ENCODE data around the gene MAST3.
"Not testable (repeated sequence)": the region's sequence is repeated elsewhere in the genome, so short reads cannot be mapped to it uniquely, and the experiment has no call there.

MAST3 gene

DNA sequence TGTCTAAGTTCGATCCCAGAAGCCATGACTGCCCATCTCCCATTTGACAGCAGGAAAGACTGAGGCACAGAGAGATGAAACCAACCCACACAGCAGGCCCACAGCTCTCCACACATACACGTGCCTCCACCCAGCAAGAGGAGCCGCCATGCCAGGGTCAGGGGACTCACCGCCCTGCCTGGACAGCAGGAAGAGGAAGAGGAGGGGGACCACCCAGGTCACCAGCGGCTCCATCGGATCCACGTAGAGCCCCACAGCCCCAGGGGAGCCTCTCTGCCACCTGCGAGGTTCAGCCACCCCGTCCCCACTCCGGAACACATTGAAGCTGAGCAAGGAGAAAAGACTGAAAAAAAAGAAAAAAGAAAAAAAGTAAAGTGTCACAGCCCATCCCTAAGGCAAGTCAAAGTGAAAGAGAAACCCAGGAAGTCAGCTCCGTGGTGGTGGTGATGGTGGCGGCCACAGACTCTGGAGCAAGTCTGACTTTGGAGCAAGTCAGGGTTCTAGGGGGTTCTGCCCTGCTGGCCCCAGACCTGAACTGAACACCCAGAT is 10.9 kb upstream of the MAST3 start, which contains the start of gene IL12RB1:
Gene IL12RB1 (minus strand): TSS at position 345 of the 549 bp plus-strand sequence. CDS start 111 bp downstream, at position 234.
- DNase-seq (ENCODE audit: low read depth in 2 of 2): peak; percentile 42 to 48

DNA sequence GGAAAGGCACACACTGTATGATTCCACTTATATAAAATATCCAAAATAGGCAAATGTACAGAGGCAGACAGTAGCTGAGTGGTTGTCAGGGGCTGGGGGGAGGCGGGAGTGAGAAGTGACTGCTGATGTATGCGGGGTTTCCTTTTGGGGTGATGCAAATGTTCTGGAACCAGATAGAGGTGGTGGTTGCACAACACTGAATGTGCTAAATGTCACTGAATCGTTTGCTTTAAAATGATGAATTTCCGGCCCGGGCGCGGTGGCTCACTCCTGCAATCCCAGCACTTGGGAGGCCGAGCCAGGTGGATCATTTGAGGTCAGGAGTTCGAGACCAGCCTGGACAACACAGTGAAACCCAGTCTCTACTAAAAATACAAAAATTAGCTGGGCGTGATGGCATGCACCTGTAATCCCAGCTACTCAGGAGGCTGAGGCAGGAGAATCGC is 8.5 kb upstream of the MAST3 start:
- peak; percentile 62 for DNase-seq (ENCODE audit: low read depth in 2 of 2)

DNA sequence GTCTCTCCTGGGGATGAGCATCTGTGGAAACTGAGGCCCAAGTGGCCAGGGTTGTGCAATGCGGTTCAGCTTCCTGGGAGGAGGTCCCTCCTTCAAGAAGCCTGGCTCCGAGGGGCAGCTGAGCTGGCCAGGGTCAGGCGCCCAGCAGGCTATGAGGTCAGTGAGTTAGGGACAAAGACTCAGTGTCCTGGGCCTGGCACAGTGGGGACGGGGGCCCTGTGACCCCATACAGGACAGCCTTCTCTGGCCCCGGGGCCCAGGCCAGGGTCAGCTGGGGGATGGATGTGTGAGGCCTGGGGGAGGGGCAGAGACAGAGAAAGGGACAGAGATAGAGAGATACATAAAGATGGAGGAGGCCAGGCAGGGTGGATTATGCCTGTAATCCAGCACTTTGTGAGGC is 7.9 kb upstream of the MAST3 start:
- no peak for DNase-seq (ENCODE audit: low read depth in 2 of 2)

DNA sequence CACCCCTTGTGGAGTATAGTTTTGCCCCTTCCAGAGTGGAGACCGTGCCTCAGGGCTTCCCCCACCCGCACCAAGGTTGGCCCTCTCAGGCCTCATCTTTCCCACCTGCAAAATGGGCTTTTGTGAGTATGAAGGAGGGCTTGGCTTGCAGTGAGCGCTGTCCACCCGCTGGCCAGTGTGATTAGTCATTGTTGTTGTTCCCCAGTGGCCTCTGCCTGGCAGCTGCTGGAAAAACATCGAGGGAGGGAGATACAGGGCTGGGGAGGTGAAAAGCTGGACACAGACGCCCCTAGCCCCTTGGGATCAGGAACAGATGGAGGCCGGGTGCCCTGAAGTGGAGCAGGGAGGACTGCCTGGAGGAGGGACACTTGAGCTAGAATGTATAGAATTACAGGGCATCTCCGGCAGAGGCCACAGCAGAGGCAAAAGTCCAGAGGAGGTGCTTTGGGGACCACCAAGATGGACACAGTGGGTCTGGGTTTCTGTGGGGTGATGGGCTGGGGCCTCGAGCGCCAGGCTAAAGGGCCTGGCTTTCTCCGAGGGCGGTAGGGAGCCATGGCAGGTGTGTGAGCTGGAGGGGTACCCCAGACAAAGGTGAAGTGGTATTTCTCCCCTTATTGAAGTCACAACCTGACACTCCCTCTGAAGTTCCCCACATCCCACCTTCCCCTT is 6.9 kb upstream of the MAST3 start:
- no peak for DNase-seq (ENCODE audit: low read depth in 2 of 2)

DNA sequence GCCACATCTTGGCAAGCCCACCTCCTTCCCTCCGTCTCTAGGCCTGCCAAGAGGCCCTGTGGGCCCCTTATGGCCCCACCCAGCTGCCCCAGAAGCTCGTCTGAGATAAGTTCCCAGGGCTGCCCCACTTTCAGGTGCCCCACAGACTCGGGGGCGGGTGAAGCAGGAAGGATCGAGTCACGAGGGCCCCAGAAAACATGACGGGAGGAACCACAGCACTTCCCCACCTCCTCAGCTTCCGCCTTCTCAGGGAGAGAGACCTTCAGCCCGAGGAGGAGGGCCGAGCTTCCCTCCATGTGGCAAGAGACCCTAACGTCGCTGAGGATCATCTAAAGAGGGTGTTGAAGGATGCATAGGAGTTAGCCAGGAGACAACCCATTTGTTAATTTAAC is 6.4 kb upstream of the MAST3 start:
- peak; percentile 83 to 86 for DNase-seq (ENCODE audit: low read depth in 2 of 2)

DNA sequence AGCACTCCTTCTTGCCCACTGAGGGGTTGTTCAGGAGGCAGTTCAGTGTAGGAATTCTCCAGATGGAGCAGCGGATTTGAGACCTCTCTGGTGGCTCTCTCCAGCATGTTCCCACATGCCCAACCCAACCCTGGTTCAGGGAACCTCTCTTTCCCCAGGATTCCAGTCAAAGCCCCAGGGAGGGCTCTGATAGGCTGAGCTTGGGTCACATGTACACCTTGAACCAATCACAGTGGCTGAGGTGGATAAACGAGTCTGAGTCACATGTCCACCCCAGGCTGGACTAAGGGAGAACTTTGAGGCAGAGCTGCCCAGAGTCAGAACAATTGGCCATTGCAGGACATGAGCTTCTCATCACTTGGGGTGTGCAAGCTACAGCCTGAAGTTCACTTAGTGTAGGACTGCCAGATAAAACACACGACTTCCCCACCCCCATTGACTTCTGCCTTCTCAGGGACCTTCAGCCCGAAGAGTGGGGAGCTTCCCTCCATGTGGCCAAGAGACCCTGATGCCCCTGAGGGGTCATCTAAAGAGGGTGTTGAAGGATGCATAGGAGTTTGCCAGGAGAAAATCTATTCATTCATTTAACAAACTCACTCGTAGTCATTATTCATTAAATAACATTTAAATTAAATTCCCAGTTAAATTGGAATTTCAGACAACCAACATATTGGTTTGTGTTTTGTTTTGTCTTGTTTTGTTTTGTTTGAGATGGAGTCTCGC is 4.0 kb upstream of the MAST3 start:
- DNase-seq (ENCODE audit: low read depth in 2 of 2): no peak

DNA sequence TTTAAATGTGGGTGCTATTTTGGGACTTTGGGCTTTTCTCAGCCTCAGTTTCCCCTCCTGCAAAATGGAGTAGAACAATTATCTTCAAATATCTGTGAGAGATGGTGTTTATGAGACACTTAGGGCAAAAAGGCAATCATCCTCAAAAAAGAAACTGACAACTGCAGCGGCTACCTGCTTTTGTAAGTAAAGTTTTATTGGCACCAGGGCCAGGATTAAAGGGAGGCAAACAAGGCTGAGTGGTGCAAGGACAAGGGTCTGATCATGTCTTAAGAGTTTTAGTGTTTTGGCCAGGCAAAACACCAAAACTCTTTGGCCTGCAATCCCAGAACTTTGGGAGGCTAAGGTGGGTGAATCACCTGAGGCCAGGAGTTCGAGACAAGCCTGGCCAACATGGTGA is 1.3 kb upstream of the MAST3 start:
- no peak for DNase-seq (ENCODE audit: low read depth in 2 of 2)

DNA sequence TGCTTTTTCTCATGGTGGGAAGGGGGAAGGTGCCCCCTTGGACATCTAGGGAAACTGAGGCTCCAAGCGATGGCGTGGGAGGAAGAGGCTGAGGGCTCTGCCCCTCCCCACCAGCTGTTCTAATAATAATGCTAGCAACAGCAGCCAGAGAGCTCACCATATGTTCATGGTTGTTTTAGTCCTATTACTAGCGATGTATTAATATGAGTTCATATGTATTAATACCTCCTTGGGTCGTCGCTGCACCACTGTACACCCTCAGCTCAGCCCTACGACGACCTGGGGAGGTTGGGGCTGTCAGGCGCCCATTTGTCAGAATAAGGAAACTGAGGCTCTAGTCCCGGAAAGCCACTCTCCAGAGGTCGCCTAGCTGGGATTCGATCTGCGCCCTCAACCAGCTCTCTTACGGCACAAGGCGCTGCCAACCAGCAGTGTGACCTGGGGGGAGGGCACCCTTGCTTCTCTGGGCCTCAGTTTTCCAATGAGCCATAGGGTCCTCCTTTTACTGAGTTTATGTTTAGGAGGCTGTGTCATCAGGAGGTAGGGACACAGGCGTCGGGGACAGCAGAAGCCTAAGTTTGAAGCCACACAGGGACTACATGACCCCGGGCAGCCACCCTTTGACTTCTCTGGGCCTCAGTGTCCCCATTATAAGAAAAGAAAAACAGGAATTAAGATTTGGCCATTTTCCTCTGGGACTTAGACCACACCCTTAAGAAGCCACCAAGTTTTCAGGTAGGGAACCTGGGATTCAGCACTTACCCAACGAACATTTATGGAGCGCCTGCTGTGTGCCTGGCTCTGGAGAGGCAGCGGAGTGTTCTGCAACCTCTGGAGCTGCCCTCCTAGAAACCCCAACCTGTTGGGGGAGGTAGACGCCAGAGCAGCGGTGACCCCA is 664 bp downstream of the MAST3 start:
- DNase-seq (ENCODE audit: low read depth in 2 of 2): no peak

DNA sequence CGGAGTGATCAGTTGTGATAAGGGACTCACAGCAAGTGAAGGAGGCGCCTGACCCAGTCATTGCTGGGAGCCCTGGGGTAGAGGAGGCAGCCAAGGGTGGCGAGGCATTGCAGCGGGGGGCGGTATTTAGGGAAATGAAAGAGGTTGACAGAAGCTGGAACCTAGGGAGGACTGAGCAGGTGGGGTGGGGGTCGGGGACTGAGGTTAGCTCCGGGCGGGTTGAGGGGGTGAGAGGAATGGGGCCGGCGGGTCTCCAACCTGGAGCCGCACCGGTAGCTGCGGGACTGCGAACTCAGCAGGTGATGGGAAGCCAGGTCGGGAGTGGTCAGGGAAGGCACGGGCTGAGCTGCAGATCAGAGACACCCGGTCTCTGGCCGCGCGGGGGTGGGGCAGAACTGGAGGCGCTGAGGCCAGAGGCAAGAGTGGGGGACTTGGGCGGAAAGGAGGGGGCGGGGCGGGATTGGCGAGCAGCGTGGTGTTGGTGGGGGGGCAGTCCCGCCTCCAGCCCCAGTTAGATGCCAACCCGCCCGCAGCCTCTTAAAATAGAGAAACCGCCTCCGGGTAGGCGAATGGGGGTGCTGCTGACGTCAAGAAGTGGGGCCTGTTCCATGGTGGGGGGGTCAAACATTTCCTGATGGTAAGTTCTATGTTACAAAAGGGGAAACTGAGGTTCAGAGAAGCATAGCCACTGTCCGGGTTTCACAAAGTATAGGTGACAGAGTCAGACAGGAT is 1.5 kb downstream of the MAST3 start:
- peak in 1 of 2 donors; percentile 28 for DNase-seq (ENCODE audit: low read depth in 2 of 2)

DNA sequence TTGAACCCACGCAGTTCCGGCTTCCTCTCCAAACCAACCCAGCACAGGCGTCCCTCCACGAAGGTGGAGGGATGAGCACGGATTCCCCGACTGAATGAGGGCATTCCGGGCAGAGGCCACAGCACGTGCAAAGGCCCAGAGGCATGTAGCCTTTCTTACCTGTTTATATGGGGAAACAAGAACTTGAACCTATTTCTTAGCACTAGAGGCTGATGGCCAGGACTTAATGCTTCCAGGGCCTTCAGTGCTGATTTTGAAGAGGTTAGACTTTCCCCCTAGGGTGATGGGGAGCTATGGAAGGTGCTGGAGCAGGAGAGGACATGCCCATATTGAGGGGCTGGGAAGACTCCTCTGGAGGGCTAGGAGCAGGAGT is 2.0 kb downstream of the MAST3 start:
- no peak for DNase-seq (ENCODE audit: low read depth in 2 of 2)

DNA sequence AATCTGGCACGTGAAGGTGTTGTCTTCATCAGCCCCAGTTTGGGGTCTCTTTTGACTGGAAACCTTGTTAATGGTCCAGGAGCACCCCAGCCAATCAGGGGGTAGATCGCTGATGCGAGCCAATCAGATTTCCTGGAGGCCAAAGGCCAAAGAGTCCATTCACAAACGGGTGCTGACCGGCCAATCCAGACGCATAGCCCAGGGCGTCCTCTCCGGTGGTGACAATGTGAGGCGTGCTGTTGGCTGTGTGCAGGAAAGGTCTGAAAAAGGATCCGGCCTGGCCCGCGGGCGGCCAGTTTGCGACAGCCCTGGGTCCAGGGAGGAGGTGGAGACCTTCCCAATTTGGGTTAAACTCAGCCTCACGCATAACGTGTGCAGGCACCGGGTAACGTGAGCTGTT is 3.1 kb downstream of the MAST3 start:
- no peak for DNase-seq (ENCODE audit: low read depth in 2 of 2)

DNA sequence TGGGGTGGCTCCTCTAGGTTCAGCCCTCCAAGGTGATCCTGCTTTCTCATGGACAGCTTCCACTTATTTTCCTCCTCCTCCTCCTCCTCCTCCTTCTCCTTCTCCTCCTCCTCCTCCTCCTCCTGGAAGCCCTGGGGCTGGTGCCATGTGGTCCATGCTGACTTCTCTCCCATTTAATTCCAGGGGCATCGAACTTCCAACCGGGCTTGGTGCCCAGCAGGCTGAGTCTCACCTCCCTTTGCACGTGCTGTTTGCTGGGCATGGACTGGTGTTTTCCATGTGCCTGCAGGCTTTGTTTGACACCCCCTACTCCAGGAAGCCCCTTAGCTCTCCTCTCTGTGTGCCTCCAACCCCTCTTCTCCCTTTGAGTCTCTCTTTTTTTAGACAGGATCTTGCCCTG is 3.7 kb downstream of the MAST3 start:
- DNase-seq (ENCODE audit: low read depth in 2 of 2): no peak

DNA sequence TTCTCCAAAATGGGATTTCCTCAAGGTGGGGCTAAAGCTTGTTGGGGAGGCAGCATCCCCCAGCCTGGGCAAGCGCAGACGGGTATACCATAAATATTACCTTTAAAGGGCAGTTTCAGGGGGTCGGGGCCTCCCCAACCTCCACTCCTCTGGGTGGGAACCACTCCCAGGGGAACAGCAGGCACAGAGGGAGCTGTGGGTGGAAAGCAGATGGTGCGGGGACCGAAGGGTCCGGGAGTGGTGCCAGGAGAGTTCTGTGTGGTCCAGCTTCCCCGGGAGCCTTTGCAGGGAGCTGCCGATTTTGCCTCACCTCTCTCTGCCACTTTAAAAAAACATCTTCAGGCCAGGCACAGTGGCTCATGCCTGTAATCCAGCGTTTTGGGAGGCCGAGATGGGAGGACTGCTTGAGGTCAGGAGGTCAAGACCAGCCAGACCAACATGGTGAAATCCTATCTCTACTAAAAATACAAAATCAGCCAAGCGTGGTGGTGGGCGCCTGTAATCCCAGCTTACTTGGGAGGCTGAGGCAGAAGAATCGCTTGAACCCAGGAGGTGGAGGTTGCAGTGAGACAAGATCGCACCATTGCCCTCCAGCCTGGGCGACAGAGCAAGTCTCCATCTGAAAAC is 5.5 kb downstream of the MAST3 start:
- no peak for DNase-seq (ENCODE audit: low read depth in 2 of 2)

DNA sequence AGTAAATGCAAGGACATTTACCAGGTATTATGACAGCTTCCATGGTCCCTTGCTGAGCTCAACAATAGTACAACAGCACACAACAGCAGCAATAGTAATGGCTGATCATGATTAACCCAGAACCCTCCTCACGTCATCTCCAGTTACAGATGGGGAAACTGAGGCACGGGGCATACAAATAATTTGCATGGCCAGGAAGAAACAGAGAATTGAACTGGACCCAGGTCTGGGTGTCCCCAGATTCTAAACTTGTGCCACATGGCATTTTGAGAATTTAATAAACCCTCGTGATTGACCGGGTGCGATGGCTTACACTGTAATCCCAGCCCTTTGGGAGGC is 7.2 kb downstream of the MAST3 start:
- DNase-seq (ENCODE audit: low read depth in 2 of 2): no peak

DNA sequence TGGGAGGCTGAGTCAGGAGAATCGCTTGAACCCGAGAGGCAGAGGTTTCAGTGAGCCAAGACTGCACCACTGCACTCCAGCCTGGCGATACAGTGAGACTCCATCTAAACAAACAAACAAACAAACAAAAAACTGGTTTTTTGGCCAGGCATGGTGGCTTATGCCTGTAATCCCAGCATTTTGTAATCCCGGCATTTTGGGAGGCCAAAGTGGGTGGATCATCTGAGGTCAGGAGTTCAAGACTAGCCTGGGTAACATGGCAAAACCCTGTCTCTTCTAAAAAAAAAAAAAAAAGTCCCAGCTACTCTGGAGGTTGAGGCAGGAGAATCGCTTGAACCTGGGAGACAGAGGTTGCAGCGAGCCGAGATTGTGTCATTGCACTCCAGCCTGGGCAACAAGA is 7.7 kb downstream of the MAST3 start:
- not testable (repeated sequence) for DNase-seq (ENCODE audit: low read depth in 2 of 2)

DNA sequence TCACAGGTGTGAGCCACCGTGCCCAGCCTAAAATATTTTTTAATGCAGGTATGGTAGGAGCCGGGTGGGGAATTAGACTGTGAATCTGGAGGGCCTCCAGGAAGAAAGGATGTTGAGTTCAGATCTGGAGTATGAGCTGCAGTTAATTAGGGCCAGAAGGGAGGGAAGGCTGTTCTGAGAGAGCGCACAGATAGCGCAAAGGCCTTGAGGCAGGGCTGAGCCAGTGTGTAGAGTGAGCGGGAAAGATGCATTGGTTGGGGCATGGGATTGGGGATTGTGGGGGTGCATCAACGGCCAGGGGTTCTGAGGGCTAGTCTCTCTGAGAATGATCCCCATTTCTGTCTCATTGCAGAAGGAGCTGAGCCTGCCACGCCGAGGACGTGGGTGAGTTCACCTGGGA is 9.7 kb downstream of the MAST3 start:
- DNase-seq (ENCODE audit: low read depth in 2 of 2): no peak

DNA sequence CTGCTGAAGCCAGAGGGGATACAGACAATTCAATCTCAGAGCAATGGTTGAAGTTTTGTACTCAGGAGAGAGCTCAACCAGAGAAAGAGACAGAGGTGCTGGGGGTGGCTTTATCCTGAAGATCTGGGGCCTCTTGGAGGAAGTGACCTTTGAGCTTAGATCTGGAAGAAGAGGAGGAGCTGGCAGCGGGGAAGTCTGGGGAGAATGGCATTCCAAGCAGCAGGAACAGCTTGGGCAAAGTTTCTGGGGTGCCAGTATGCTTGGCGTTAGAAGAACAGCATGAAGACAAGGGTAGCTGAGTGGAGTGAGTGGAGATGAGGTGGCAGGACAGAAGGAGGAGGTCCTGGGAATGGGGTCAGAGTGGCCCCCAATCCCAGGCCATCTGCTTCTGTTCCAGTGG is 11.3 kb downstream of the MAST3 start:
- no peak for DNase-seq (ENCODE audit: low read depth in 2 of 2)

DNA sequence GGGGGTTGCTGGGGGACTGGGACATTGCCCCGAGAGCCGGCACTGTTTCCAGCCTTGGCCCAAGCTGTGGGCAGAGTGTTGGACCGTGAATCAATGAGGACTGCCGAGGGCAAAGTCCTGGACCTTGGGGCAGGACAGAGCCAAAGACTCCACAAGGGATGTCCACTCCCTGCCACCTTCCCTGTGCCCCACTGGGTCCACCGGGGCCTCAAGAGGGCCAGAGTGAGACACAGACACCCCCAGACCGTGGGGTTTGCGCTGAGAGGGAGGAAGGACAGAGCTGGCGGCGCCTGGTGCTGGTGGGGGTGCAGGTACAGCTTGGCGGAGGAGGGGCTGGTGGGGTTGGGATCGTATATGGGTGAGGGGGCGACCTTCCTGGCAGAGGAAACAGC is 11.8 kb downstream of the MAST3 start:
- no peak for DNase-seq (ENCODE audit: low read depth in 2 of 2)

DNA sequence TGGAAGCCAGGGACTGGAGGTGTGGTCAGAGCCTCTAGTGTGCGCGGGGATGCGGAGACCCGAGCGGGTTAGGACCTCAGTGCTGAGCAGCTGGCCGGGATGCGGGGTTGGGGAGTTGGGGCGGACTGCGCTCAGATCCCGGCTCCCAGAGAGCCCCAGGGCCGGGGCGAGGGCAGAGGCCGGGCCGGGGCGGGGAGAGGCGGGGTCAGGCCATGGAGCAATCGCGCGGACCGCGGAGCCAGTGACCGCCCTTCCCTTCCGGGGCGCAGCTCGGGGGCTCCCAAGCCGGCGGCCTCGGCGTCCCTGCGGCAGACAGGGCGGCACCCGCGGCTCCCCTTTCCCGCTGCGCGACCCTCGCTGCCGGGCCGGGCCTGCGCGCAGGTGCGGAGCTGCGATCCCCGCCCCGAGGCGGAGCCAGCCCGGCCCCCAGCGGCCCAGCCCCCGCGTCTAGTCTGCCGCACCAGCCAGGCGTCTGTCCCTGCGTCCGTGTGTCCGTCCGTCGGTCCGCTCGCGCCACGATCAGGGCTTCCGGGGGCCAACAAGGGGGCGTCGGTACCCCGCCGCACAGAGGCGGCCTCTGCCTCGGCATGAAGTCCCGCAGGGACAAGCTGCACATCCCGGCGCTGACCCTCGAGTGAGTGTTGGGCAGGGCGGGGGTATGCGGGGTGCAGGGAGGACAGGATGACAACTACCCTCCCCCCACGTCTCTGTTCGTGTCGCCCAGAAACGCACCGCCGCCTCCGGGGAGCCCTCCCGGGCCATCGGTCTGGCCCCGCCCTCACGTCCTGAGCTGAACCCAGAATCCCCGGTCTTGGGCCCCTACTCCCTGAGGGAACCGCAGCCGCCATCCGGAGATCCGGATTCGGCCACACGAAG is 12.4 kb downstream of the MAST3 start:
- peak in 1 of 2 donors; percentile 40 for DNase-seq (ENCODE audit: low read depth in 2 of 2)

DNA sequence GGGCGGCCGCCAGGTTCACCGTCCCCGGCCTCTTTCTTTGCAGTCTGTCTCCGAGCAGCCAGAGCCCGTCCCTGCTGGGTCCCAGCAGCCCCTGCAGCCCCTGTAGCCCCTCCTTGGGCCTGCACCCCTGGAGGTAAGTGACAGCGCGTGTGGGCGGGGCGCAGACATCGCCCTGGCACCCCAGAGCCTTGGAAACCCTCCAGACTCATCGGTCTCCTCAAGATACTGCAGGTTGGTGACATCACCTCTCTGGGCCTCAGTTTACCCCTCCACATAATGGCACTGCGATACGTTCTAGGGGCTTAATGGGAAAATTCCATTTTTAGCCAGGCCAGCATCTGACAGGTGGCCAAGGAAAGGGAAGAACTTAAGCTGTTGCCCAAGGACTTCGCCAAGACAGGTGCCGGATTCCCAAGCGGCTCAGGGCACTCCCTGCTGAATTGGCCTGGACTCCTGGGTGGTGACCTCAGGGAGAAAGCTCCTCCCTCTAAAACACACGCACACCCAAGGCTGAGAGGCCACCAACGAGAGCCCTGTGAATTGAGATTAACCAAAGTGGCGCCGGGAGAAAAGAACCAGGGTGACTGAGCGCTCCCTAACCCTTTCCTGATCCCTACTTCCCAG is 13.1 kb downstream of the MAST3 start:
- DNase-seq (ENCODE audit: low read depth in 2 of 2): no peak

Measured in stimulated activated CD8-positive, alpha-beta memory T cell treated with anti-CD3 and anti-CD28 coated beads, Interleukin-15, amount 100 ng/mL, for 48 hours (primary cell).